Sigmoid colon (tissue), 7 donors: ENCODE data around the gene FECH. TPM values are rescaled to one million over a fixed set of nuclear protein-coding genes. Genes with fewer than 3 reads are reported as not detected.

ENCODE experiments used
- DNase-seq: peaks from one replicate; pipeline ENCODE4 v3.0.0-alpha.2; 2019
- H3K27ac ChIP-seq, 4 donors: fragments of 200-600 bp; sonication (generic); one replicate each; pipeline ENCODE4 v1.5.1; 2016 to 2019; ENCODE audit warnings: mild to moderate bottlenecking in 1 of 4
- H3K27me3 ChIP-seq, 3 donors: fragments of 200-600 bp; sonication (generic); one replicate each; pipeline ENCODE4 v1.5.1; 2019; ENCODE audit warnings: mild to moderate bottlenecking in 1 of 3
- H3K36me3 ChIP-seq, 4 donors: fragments of 200-600 bp; sonication (generic); one replicate each; pipeline ENCODE4 v1.5.1; 2016 to 2019
- H3K4me1 ChIP-seq, 4 donors: fragments of 200-600 bp; sonication (generic); one replicate each; pipeline ENCODE4 v1.5.1; 2017 to 2019
- H3K4me3 ChIP-seq, 4 donors: fragments of 200-600 bp; sonication (generic); one replicate each; pipeline ENCODE4 v1.5.1; 2017 to 2019; ENCODE audit warnings: mild to moderate bottlenecking in 2 of 4, moderate library complexity in 1 of 4
- H3K9me3 ChIP-seq, 4 donors: fragments of 200-600 bp in 3 of 4; sonication (generic) in 3 of 4; one replicate each; pipeline versions ENCODE4 v1.5.1 to v1.6.1; 2013 to 2019
- EP300 ChIP-seq, 4 donors: sonication (generic); formaldehyde crosslinking; IDR thresholded peaks; one replicate each; pipeline ENCODE4 v1.6.1; 2017; ENCODE audit warnings: antibody characterized with exemption in 4 of 4
- POLR2A ChIP-seq, 2 donors: fragments of 450-650 bp; IDR thresholded peaks; one replicate each; pipeline ENCODE4 v1.6.1; 2016; ENCODE audit warnings: antibody characterized with exemption in 2 of 2, mild to moderate bottlenecking in 2 of 2, moderate library complexity in 2 of 2
- POLR2AphosphoS5 ChIP-seq, 4 donors: sonication (generic); formaldehyde crosslinking; IDR thresholded peaks; one replicate each; pipeline ENCODE4 v1.6.1; 2017; ENCODE audit warnings: antibody characterized with exemption in 4 of 4
- WGBS, 2 donors: extraction: QIAGEN DNeasy Blood & Tissue Kit; methylation state at CpG; one replicate each; pipeline ENCODE4 v1.1.7; 2013; 5-methylcytosine and 5-hydroxymethylcytosine counted together
- intact Hi-C: fragments of 100-400 bp; cut with DNase I; formaldehyde crosslinking; loops from one replicate; pipeline ENCODE4 v1.15.1; 2023
- polyA plus RNA-seq, 3 donors: library from polyadenylated mRNA; stranded (reverse); fragments of 200-250 nt; gene quantifications; one replicate each; pipeline ENCODE4 v1.2.3, GENCODE V29; 2013
- total RNA-seq, 4 donors: library from RNA; depleted of rRNA; stranded (reverse); fragments of >200 nt; gene quantifications; one replicate each; pipeline ENCODE4 v1.1.0, GENCODE V29; 2016
- TF ChIP-seq, protein P1 (sequence below), 4 experiments: fragments of 450-650 bp in 3 of 4; fragments of 200-600 bp in 1 of 4; IDR thresholded peaks; one replicate each; pipeline ENCODE4 v1.5.1; 2016 to 2019; ENCODE audit warnings: antibody characterized with exemption in 4 of 4, mild to moderate bottlenecking in 3 of 4, moderate library complexity in 2 of 4
- donor health status: healthy with polysubstance abuse.
- donor health status: Bipolar disorder and iron deficiency.
- donor health status: healthy.

Gene FECH
- total and polyA plus RNA-seq, 7 donors = 7.8 to 64.6 (median 30.0) TPM

DNA sequence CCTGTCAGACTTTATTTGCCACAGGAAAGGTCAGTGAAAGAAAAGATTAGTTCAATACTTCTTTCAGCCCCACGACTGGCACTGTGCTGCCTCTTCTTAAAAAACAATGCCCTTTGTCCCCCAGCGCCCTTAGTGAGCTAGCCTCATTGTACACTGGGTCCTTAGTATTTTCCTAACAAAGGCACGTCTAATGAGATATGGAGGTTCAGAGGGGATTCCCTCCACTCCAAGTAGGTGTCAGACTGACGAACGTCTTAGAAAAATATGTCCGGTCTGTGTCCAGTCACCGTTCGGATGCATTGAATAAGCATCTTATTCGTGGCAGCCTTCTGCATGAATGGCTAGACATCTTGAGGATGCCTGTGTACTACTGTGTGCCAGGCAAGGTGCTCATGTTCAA is 1.1 kb downstream of the FECH start:
- TF ChIP-seq EP300 (IDR thresholded peaks at IDR 0.05) = no peak
- TF ChIP-seq POLR2AphosphoS5 (IDR thresholded peaks at IDR 0.05) = no peak
- no peak for TF ChIP-seq POLR2A (IDR thresholded peaks at IDR 0.05)
- TF ChIP-seq, protein P1, sequence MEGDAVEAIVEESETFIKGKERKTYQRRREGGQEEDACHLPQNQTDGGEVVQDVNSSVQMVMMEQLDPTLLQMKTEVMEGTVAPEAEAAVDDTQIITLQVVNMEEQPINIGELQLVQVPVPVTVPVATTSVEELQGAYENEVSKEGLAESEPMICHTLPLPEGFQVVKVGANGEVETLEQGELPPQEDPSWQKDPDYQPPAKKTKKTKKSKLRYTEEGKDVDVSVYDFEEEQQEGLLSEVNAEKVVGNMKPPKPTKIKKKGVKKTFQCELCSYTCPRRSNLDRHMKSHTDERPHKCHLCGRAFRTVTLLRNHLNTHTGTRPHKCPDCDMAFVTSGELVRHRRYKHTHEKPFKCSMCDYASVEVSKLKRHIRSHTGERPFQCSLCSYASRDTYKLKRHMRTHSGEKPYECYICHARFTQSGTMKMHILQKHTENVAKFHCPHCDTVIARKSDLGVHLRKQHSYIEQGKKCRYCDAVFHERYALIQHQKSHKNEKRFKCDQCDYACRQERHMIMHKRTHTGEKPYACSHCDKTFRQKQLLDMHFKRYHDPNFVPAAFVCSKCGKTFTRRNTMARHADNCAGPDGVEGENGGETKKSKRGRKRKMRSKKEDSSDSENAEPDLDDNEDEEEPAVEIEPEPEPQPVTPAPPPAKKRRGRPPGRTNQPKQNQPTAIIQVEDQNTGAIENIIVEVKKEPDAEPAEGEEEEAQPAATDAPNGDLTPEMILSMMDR (IDR thresholded peaks at IDR 0.05) = no peak
- peaks cover 0 to 7% (median 0%) of the 10 kb centered on the region in 4 donors for H3K36me3 ChIP-seq
- no peak overlapping the region for H3K27ac ChIP-seq
- no peaks in the 10 kb centered on the region for H3K9me3 ChIP-seq
- H3K4me3 ChIP-seq = peak overlapping the region; percentile 66 to 96 (median 88)
- intact Hi-C loops = loop anchor here (5.0 kb wide), 1 partner anchor 37 kb away; the partner anchor contains the start of gene NARS1
- no peak for DNase-seq
- peaks cover 0 to 17% (median 11%) of the 10 kb centered on the region in 4 donors for H3K4me1 ChIP-seq
- 45 to 73% methylated on average over 9 of the region's 9 CpGs for WGBS, 2 donors
- no peaks in the 10 kb centered on the region for H3K27me3 ChIP-seq

DNA sequence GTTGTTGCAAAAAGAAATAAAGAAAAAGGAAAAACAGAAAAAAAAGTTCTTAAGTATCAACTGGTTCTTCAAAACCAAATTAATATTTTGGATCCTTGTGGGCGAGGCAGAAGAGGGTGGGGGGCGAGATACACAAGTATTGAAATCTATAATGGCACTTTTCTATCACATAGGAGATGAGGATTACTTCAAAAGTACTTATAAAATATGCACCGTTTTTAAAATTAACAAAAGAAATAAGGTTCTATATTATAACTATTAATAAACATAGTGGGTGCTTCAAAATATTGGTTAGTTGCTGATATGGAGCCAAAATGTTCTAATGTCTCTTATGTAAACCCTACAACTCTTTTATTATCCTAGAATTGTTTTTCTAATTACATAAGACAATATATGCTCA is 2.1 kb downstream of the FECH start:
- TF ChIP-seq POLR2A (IDR thresholded peaks at IDR 0.05) = no peak
- TF ChIP-seq, protein P1 (IDR thresholded peaks at IDR 0.05) = no peak
- no peak for TF ChIP-seq POLR2AphosphoS5 (IDR thresholded peaks at IDR 0.05)
- no peak for TF ChIP-seq EP300 (IDR thresholded peaks at IDR 0.05)
- intact Hi-C loops = no loop called here
- Histone ChIP-seq H3K4me3 (no peak overlapping the region), H3K27me3 (no peaks in the 10 kb centered on the region), H3K36me3 (peaks cover 0 to 15% (median under 1%) of the 10 kb centered on the region in 4 donors), H3K27ac (no peak overlapping the region), H3K4me1 (peaks cover 0 to 17% (median 11%) of the 10 kb centered on the region in 4 donors), H3K9me3 (no peaks in the 10 kb centered on the region)
- WGBS, 2 donors = 92 to 93% methylated on average over 3 of the region's 3 CpGs
- DNase-seq = no peak

DNA sequence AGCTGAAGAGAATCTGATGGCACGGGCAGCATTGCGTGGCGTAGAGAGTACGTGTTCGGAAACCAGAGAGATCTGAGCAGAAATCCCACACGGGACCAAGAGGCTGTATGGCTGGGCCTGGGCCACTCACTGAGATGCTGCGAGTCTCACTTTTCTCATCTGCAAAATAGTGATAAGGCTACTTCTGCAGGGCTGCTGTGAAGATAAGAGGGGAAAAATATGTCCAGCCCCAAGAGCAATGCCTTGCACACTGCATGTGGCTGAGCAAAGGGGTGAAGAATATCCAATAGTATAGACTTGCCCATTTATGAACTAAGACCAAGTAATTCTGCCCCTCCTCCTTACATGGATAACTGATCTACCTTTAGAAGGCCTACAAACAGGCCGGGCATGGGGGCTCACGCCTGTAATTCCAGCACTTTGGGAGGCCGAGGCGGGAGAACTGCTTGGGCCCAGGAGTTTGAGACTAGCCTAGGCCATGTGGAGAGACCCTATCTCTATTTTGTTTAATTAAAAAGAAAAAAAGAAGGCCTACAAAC is 3.1 kb downstream of the FECH start:
- Histone ChIP-seq H3K4me3 (no peak overlapping the region), H3K9me3 (no peaks in the 10 kb centered on the region), H3K4me1 (peaks cover 0 to 17% (median 11%) of the 10 kb centered on the region in 4 donors), H3K36me3 (peaks cover 0 to 25% (median 3%) of the 10 kb centered on the region in 4 donors), H3K27ac (no peak overlapping the region), H3K27me3 (no peaks in the 10 kb centered on the region)
- intact Hi-C loops = no loop called here
- no peak for DNase-seq
- WGBS, 2 donors = 92 to 96% methylated on average over 11 of the region's 11 CpGs
- TF ChIP-seq EP300 (IDR thresholded peaks at IDR 0.05) = no peak
- TF ChIP-seq POLR2A (IDR thresholded peaks at IDR 0.05) = no peak
- TF ChIP-seq, protein P1 (IDR thresholded peaks at IDR 0.05) = no peak
- TF ChIP-seq POLR2AphosphoS5 (IDR thresholded peaks at IDR 0.05) = no peak

DNA sequence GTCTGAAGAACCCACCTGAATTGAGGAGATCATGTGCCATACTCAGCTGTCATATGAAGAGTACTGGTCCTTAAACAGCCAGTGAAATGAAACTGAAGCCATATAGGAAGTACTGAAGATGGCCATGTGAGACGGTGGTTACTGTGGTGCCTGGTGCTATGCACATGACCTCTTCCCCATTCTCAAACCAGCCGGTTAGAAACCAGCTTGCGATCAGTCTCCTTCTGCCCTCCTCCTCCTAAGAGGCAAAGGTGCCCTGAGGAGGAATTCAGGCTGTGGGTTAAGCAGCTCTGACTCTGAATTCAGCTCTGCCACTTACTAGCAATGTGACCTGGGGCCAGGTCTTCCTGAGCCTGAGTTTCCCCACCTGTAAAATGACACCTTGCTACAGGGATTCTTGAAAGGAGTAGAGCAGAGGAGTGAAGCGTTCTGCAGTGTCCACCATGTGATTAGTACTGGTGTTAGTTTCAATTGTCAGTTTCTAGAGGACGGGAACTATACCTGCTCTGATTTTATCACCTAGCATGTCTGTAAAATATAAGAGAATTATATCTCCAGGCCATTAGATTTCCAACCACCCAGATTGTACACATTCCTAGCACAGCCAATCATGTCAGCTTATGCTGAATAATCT is 5.1 kb downstream of the FECH start:
- TF ChIP-seq EP300 (IDR thresholded peaks at IDR 0.05) = no peak
- no peak for TF ChIP-seq POLR2AphosphoS5 (IDR thresholded peaks at IDR 0.05)
- TF ChIP-seq, protein P1 (IDR thresholded peaks at IDR 0.05) = no peak
- no peak for TF ChIP-seq POLR2A (IDR thresholded peaks at IDR 0.05)
- intact Hi-C loops = no loop called here
- peaks cover 0 to 44% (median 8%) of the 10 kb centered on the region in 4 donors for H3K36me3 ChIP-seq
- H3K4me1 ChIP-seq = peaks cover 0 to 17% (median 11%) of the 10 kb centered on the region in 4 donors
- no peaks in the 10 kb centered on the region for H3K9me3 ChIP-seq
- no peak overlapping the region for H3K4me3 ChIP-seq
- H3K27me3 ChIP-seq = no peaks in the 10 kb centered on the region
- H3K27ac ChIP-seq = no peak overlapping the region
- 66 to 85% methylated on average over 5 of the region's 5 CpGs for whole genome bisulfite sequencing, 2 donors
- DNase-seq = no peak
